HG03565 (cell line): Measurements from ENCODE around the gene IGFL3.

Experiments used
- ATAC-seq: cut with Tn5 transposase; IDR thresholded peaks from one replicate; pipeline ENCODE4 v1.9.1; 2021; ENCODE audit warnings: mild to moderate bottlenecking, moderate library complexity; ENCODE audit not compliant: unreplicated experiment

The IGFL3 gene

GRCh38 chr19:46077815-46078167 lies 46.7 kb downstream of the IGFL3 start:
- no peak for ATAC-seq

- ATAC-seq, result no peak
These were observed 47.3 kb downstream of the IGFL3 start for GRCh38 chr19:46076951-46077814.

GRCh38 chr19:46076031-46076880 lies 48.2 kb downstream of the IGFL3 start:
- no peak for ATAC-seq

- no peak for ATAC-seq
These were observed 51.1 kb downstream of the IGFL3 start for GRCh38 chr19:46073268-46073922.
